ENCODE results near the gene TIMM17A.

Gene TIMM17A

GRCh38 chr1:201944639-201945038, 10.7 kb upstream of the TIMM17A start:
- no peak for DNase-seq (ENCODE audit: low spot score)
- CTCF ChIA-PET, result interaction anchor here (0.5 to 1.7 kb wide), 5 partner anchors 9 to 230 kb away, joined by 3 to 21 read pairs (median 4); no protein-coding TSS in a partner anchor
- TF ChIP-seq CTCF (conservative IDR thresholded peaks at IDR 0.05; ENCODE audit: low read depth), result no peak
- POLR2A ChIA-PET (ENCODE audit: low non-redundant PET), result no interaction called here
- no peak overlapping the region for H3K27ac ChIP-seq

GRCh38 chr1:201945157-201945556, 10.1 kb upstream of the TIMM17A start:
- ChIA-PET CTCF (interaction anchor here (0.5 to 1.7 kb wide), 9 partner anchors 9 to 1096 kb away, joined by 3 to 21 read pairs (median 5); no protein-coding TSS in a partner anchor), POLR2A (ENCODE audit: low non-redundant PET) (interaction anchor here (1.5 kb wide), 1 partner anchor 10 kb away, joined by 5 read pairs; the partner anchor contains the start of gene TIMM17A)
- DNase-seq (ENCODE audit: low spot score), result no peak
- no peak for TF ChIP-seq CTCF (conservative IDR thresholded peaks at IDR 0.05; ENCODE audit: low read depth)
- no peak overlapping the region for H3K27ac ChIP-seq

- CTCF ChIA-PET, result interaction anchor here (0.6 to 1.7 kb wide), 8 partner anchors 25 to 1095 kb away, joined by 3 to 21 read pairs (median 4); no protein-coding TSS in a partner anchor
- TF ChIP-seq CTCF (conservative IDR thresholded peaks at IDR 0.05; ENCODE audit: low read depth), result no peak
- no peak for DNase-seq (ENCODE audit: low spot score)
- POLR2A ChIA-PET (ENCODE audit: low non-redundant PET), result interaction anchor here (1.5 kb wide), 1 partner anchor 10 kb away, joined by 5 read pairs; the partner anchor contains the start of gene TIMM17A
- no peak overlapping the region for H3K27ac ChIP-seq
Observed at GRCh38 chr1:201945863-201946223, 9.5 kb upstream of the TIMM17A start.

- DNase-seq (ENCODE audit: low spot score), result no peak
- ChIA-PET POLR2A (ENCODE audit: low non-redundant PET) (interaction anchor here (1.5 kb wide), 1 partner anchor 9 kb away, joined by 5 read pairs; the partner anchor contains the start of gene TIMM17A), CTCF (interaction anchor here (0.6 to 1.7 kb wide), 5 partner anchors 26 to 177 kb away, joined by 3 to 21 read pairs (median 3); no protein-coding TSS in a partner anchor)
- TF ChIP-seq CTCF (conservative IDR thresholded peaks at IDR 0.05; ENCODE audit: low read depth), result no peak
- H3K27ac ChIP-seq, result no peak within 1 kb of the TSS
Observed at GRCh38 chr1:201946224-201946908, 8.9 kb upstream of the TIMM17A start, which contains the start of gene LMOD1. LMOD1 (minus strand) TSS chr1:201946548; CDS start chr1:201946340, 208 bp downstream.

GRCh38 chr1:201947697-201948008, 7.7 kb upstream of the TIMM17A start:
- ChIA-PET POLR2A (ENCODE audit: low non-redundant PET) (no interaction called here), CTCF (no interaction called here)
- H3K27ac ChIP-seq, result no peak overlapping the region
- no peak for TF ChIP-seq CTCF (conservative IDR thresholded peaks at IDR 0.05; ENCODE audit: low read depth)
- no peak for DNase-seq (ENCODE audit: low spot score)

GRCh38 chr1:201949491-201949890, 5.8 kb upstream of the TIMM17A start:
- ChIA-PET CTCF (interaction anchor here (0.5 to 1.5 kb wide), 7 partner anchors 24 to 209 kb away, joined by 3 to 5 read pairs (median 4); no protein-coding TSS in a partner anchor), POLR2A (ENCODE audit: low non-redundant PET) (no interaction called here)
- TF ChIP-seq CTCF (conservative IDR thresholded peaks at IDR 0.05; ENCODE audit: low read depth), result no peak
- H3K27ac ChIP-seq, result no peak overlapping the region
- DNase-seq (ENCODE audit: low spot score), result no peak
